Subcutaneous adipose tissue (tissue), 4 donors: Measurements from ENCODE around the gene YAF2. TPM values are rescaled to one million over a fixed set of nuclear protein-coding genes. Genes with fewer than 3 reads are reported as not detected.

Experiments used
- total RNA-seq, 4 donors: library from RNA; depleted of rRNA; stranded (reverse); fragments of >200 nt; gene quantifications; one replicate each; pipeline ENCODE4 v1.1.0, GENCODE V29; 2016
- TF ChIP-seq, protein P1 (sequence below): fragments of 450-650 bp; IDR thresholded peaks from one replicate; pipeline ENCODE4 v1.5.1; 2016; ENCODE audit warnings: low read depth, mild to moderate bottlenecking, control low read depth, antibody characterized with exemption, moderate library complexity

The YAF2 gene
- total RNA-seq, 4 donors from 2014 or later: 30.6 to 51.6 (median 41.6) TPM

DNA sequence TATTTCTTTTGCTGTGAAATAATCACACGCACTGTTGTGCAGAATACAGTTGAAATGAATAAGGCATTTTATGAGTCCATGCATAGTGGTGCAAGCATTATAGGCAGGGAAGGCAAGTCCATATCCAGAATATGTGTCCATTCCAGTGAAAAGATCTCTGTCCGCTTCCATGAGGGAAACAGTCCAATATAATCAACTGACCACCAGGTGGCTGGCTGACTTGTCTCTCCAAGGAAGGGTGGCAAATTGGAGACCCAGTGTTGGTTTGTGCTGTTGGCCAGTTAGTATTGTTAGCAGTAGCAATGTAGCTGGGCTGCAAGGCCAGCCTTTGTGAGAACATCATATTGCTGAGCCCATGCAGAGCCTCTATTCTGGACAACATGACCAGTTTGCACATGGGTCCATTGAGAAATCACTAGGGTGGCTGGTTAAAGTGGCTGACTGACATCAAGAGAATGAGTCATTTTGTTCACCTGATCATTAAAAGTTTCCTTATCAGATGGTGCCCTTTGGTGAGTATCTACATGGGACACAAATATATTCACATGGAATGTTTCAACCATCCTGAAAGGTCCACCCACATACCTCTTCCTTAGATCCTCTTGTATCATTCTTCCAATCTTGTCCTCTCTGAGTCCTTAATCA lies 17.3 kb upstream of the YAF2 start:
- TF ChIP-seq, protein P1, sequence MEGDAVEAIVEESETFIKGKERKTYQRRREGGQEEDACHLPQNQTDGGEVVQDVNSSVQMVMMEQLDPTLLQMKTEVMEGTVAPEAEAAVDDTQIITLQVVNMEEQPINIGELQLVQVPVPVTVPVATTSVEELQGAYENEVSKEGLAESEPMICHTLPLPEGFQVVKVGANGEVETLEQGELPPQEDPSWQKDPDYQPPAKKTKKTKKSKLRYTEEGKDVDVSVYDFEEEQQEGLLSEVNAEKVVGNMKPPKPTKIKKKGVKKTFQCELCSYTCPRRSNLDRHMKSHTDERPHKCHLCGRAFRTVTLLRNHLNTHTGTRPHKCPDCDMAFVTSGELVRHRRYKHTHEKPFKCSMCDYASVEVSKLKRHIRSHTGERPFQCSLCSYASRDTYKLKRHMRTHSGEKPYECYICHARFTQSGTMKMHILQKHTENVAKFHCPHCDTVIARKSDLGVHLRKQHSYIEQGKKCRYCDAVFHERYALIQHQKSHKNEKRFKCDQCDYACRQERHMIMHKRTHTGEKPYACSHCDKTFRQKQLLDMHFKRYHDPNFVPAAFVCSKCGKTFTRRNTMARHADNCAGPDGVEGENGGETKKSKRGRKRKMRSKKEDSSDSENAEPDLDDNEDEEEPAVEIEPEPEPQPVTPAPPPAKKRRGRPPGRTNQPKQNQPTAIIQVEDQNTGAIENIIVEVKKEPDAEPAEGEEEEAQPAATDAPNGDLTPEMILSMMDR: no peak

GRCh38 chr12:42240131-42240750 lies 2.2 kb upstream of the YAF2 start:
- TF ChIP-seq, protein P1: no peak

DNA sequence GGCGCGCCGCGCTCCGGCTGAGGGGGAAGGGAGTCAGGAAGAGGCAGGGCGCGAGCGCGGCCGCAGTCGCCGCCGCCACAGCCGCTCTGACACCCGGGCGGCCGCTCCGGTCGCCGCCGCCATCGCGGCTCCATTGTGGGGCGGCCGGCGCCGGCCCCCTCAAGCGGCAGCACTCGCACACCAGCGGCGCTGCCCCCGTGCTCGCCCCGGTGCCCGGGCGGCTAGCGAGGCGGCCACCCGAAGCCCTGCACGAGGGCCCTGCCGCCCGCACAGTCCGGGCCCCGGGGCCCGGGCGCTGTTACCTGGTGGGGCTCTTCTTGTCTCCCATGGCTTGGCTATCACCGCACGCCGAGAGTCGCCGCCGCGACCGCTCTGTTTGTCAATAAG lies 202 bp downstream of the YAF2 start:
- TF ChIP-seq, protein P1: no peak

DNA sequence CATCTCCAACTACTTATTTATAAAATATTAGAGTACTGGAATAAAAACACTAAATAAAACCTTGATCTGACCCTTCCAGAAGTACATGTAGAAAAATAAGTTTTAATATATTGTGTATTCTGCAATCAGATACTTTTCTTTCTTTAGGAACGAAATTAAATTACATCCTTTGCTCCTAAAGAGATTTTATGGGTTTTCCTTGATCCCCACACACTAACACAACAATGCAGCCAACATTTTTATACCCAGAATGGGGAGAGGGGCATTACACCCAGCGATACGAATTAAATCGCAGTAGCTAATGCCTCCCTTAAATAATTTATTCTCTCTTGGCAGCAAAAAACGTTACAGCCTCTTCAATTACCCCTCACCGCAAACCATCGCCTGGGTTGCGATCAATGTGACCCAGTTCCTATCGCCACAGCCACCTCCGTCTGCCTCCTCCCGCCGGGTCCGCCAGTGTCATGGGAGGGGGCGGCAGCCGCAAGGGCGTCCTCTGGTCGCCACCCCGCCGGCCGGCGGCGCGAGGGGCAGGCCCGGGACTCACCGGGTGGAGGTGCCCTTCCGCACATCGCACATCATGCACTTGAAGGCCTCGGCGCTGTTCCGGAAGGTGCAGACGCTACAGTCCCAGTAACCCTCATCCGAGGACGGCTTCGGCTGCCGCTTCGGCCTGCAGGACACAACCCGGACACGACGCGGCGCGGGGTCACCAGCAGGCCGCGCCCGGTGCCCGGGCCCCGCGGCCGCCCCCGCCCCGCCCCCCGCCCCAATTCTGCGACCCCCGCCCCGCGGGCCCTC lies 796 bp downstream of the YAF2 start:
- TF ChIP-seq, protein P1: no peak

- TF ChIP-seq, protein P1: no peak
Measured at GRCh38 chr12:42236017-42236416, 2.0 kb downstream of the YAF2 start.

DNA sequence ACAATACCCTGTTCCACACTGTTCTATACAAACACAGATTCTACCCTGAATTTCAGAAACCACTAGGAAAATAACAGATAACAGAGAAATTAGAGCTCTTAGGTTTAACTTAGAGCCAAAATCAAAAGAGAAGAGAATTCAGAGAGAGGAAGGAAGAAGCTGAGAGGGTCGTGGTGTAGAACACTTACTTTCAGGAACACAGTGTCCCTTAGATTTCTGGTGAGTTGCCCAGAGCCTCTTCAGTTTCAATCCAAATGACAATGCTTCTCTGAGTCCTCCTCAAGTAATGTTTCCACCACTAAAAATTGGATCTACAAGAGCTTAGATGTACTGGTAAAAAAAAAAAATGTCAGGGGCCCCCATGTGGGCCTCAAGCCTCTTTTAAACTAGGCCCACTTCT lies 2.6 kb downstream of the YAF2 start:
- TF ChIP-seq, protein P1: no peak

DNA sequence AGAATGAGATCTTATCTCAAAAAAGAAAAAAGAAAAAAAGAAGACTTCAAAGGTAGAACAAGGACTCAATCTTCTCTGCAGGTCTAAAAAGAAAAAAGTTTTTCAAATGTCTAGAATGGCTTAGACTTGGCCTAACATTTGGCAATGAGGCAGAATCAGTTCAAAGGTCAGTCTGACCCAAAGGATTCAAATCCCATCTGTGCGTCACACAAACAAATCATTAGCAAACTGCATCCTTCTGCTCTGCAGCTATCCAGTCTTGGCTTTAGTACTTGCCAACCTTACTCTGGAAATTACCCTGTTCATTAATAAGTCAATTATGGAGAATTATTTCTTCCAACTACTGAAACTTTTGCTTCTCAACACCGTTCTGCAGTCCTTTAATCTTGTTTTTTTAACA lies 3.1 kb downstream of the YAF2 start:
- TF ChIP-seq, protein P1: no peak
